Activated CD8-positive, alpha-beta memory T cell treated with anti-CD3 and anti-CD28 coated beads for 4 hours (primary cell): ENCODE results near the gene PACSIN1.

ENCODE experiments used
- DNase-seq, 2 donors: peaks; one replicate each; pipeline ENCODE4 v3.0.0-alpha.2; 2020; ENCODE audit warnings: low read depth in 2 of 2

PACSIN1 gene

DNA sequence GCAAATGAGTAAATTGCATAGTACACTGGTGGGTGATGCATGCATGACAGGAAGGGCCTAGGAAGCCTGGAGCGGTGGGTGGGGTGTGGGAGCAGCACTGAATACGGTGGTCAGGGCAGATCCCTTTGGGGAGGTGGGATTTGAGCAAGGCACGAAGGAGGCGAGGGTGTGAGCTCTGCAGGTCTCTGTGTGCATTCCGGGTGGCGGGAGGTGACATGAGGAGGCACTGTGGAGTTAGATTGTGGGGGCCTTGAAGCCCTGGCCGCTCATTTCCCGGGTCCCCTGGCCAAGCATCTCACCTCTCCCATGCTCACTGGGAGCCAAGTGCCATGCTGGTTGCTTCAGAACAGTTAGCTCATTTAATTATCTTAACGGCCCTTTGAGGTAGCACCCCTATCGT lies 96.5 kb downstream of the PACSIN1 start:
- DNase-seq = no peak

- DNase-seq = no peak
Observed at GRCh38 chr6:34562861-34563512, 97.1 kb downstream of the PACSIN1 start.

GRCh38 chr6:34563513-34563870 lies 97.6 kb downstream of the PACSIN1 start:
- no peak for DNase-seq

- DNase-seq = no peak
Observed at GRCh38 chr6:34564181-34564580, 98.3 kb downstream of the PACSIN1 start.

- no peak for DNase-seq
Observed at GRCh38 chr6:34565722-34566137, 99.9 kb downstream of the PACSIN1 start.

DNA sequence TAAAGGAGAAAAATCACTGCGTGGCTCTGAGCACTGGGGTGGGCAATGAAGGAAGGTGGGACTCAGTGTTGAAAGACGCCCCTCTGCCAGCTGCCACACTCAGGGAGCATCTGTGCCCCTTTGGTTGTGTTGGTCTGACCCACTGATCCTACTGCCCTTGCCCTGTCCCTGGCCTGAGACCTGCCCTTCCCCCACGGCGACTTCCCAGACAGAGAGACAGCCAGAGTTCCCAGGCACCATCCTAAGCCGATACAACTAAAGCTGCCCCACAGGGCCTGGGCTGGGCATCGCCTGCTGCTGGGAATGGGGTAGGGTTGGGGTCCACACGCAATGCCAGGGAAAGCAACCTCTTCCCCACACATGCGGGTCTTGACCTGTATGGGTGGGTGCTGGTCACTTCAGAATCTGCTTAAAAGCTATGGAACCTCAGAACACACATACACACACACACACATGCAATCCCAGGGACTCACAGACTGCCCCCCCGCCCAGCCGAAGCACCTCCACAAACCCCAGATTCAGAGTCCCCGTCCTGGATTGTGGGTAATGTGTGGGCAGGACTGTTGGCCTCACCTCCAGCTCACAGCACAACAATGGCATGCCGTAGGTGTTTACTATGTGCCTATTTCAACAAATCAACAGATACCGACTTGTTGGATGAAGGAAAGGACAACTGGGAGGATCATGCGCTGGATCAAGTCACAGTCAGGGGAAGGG lies 101.1 kb downstream of the PACSIN1 start:
- DNase-seq = no peak

DNA sequence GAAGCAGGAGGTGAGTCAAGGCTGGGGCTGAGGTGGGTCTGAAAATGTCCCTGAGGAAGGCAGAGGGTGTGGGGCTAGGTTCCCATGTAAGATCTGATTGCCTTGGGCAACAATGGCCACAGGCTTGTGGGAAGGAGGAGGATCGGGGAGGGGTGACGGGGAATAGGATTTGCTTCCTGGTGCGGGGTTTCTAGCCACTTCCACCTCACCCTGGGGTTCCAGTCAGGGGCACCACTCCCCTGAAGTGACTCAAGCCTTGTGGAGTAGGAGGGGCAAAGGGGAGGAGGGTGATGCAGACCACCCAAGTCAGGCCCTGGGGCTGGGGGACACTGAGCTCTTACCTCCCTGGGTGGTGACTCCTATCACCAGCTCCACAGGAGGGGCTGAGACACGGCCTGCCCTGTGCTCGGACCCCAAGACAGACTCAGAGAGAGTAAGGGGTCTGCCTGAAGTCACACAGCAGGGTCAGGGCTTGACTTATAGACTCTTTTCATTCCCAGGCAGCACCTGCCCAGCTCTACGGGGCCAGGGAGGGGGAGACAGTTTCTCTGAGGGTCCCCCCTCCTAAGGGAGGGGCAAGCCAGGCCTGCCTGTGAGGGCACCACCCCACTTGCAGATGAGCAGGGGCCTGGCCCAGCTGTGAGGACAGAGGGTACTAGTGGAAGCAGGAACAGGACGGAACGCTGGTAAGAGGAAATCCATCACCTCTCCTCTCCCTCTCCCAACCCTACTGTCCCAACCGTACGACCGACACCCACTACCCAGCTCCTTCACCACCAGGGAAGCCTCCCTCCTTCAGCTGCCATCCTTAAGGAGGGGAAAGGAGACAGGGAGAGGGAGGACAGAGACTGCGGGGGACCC lies 102.7 kb downstream of the PACSIN1 start:
- no peak for DNase-seq

DNA sequence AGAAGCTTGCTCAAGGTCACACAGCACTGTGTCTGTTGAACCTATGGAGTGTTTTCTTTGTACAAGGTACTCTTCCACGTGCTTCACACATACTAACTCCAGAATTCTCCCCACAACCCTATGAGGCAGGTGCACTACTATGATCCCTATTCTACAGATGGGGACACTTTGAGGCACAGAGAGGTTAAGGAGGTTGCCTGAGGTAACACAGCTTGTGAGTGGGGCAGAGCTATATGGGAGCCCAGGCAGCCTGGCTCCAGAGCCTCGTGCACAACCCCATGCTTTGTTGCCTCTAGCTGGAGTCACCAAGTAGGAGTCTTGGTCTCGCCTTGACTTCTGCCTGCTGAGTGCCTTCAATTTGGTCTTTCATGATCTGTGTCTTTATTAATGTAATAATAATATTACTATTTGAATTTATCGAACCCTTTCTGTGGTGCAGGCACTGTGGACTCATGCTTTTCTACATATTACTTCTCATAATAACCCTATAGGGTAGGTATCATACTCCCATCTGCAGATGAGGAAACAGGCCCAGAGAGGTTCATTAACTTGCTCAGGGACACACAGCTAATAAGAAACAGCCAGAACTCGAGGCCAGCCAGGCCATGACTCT lies 103.6 kb downstream of the PACSIN1 start:
- no peak for DNase-seq

- no peak for DNase-seq
Observed at GRCh38 chr6:34570066-34570833, 104.4 kb downstream of the PACSIN1 start.

DNA sequence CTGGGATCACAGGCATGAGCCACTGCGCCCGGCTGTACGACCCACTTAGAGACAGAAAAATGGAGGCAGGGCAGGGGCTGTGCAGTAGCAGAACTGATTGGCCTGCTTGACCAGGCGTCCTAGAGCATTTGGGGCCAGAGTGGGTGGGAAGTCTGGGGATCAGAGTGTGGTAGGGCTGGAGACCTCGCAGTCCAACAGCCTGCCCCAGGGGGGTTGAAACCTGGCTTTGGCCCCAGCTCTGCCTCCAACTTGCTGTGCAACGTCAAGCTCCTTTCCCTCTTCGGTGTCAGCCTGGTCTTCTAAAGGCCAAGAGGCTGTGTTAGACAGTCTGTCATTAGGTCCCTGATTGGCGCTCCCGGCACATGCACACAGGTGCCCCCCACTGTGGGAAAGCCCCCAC lies 105.5 kb downstream of the PACSIN1 start:
- no peak for DNase-seq

- DNase-seq = no peak
Observed at GRCh38 chr6:34572021-34572420, 106.1 kb downstream of the PACSIN1 start.

DNA sequence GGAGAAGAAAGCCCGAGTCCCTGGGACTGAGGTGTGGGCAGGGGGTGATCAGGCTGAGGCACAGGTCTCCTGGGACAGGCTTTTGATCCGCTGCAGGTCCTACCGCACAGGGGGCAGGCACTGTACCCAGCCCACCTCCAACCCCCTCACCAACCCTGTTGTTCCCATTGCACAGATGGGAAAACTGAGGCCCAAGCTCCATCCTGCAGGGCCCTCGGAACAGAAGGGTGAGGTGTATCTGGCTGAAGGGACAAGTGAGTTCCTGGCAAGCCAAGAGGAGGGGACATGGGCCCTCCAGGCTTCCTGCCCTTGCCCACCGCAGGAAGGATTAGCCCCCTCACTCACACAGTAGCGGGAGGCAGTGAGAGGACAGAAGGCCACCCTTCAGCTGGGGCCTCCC lies 106.7 kb downstream of the PACSIN1 start:
- DNase-seq = no peak

DNA sequence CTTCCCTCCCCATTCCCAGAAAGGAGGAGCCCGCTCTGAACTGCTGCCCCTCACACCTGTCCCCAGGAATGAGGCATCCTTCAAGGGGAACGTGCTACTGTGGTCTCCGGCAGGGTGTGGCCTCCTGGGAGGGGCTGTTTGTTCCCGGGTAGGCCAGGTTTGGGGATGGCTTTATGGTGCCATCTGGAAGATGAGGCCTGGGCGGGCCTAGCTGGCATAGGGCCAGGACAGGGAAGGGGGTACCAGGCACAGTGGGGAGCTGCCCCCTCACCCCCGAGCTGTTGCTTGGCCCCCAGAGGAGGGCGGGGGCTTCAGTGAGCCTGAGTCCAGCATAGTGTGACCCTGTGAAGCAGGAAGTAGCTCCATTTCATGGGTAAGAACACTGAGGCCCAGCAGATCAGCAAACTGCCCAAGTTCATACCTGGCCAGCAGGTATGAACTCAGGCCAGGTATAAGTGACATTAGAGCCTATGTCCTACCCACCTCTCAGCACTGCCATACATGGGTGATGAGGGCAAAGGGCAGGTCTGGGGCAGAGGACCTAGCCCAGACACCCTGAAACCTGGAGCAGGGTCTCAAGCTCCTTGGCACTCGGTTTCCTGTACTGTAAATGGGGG lies 107.8 kb downstream of the PACSIN1 start:
- DNase-seq = no peak

- DNase-seq = no peak
Observed at GRCh38 chr6:34574647-34575293, 108.9 kb downstream of the PACSIN1 start.

- no peak for DNase-seq
Observed at GRCh38 chr6:34575326-34575725, 109.5 kb downstream of the PACSIN1 start.

DNA sequence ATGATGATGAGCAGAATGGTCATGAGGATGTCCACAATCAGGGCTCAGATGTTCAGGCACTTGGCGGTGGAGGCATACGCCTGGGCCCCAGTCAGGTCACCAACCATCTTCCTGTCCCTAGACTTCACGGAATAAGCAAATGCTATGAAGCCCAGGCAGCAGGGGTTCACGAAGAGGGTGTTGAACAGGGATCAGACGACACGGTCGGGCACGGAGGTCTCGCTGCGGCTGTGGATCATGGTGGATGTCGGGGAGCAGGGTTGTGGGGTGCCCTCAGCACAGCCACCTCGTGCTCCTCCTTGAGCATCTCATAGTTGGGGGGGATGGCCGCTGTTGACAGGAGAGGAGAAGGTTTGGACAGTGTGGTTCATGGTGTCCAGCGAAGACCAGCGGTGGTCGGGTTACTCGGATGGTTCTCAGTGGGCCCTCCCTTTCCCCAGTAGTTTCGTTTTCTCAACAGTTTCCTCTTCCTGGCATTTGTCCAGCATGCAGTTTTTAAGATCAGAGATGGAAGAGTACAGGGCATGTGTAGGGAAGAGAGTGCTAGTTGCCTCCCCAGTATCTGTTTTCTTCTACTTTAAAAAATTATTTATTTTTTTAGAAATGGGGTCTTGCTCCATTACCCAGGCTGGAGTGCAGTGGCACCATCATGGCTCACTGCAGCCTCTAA lies 110.5 kb downstream of the PACSIN1 start:
- no peak for DNase-seq

DNA sequence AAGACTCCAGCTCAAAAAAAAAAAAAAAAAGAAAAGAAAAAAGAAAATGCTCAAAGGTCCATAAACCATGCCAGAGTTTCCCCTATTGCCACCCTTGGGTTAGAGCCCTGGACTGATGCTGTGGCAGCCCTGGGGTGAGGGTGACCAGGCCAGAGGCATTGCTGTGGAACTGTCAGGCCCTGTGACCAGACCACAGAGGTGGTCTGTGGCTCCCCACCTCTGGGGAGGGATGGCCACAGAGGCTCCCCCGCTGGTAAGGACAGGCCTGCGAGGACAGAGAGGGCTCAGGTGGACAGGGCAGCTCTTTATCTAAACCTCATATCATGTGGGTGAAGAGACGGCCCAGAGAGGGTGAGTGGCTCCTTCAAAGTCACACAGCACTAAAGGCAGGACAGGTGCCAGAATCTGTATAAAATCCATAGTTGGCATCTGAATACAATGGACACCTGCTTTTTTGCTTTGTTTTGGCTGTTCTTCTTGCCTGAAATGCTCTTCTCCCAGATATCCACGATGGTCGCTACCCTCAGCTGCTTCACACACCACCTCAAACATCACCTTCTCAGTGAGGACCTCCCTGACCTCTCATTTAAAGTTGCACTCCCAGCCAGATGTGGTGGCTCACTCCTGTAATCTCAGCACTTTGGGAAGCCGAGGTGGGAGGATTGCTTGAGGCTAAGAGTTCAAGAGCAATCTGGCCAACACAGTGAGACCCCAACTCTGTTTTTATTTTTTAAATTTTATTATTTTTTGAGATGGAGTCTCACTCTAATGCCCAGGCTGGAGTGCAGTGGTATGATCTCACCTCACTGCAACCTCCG lies 112.8 kb downstream of the PACSIN1 start:
- no peak for DNase-seq

DNA sequence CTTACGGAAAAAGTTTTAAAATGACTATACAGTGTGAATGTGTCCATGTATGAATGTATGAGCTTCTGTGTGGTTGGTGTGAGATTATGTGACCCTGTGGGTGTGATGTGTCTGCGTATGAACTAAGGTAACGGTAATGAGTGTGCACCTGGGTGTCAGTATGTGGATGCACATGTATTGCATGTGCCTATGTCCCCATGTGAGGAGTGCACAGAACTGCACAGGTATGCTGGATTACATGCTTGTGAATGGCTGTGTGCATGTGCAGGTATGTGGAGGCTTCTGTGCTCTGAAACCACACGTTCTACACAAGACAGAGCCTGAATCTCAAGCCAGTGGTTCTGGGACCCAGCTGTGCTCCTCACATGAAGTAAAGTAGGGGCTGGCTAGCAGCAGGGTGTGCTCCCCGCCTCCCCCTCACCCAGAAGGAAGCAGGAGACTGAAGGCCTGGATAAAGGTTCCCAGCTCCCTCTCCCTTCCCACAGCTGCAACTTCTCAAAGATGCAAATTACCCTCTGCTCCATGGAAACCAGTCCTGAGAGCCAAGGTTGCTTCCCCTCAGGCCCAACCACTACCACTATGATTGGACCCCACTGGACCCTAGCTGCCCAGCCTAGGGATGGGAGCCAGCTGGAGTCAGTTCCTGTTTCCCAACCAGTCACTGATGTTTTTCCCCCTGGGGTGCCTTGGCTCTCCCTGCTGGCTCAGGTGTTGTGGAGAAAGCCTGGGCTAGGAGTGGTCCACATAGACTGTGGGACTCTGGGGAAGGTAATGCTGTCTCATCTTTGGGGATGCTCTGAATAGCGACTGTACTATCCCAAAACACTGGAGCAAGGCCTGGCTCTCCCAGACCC lies 115.1 kb downstream of the PACSIN1 start:
- no peak for DNase-seq
